ENCODE results near the gene RABGEF1.
"Not testable (repeated sequence)": the region's sequence is repeated elsewhere in the genome, so short reads cannot be mapped to it uniquely, and the experiment has no call there.

The RABGEF1 gene

GRCh38 chr7:66736892-66737291 lies 3.6 kb upstream of the RABGEF1 start:
- no peak for DNase-seq

GRCh38 chr7:66737667-66738066 lies 2.9 kb upstream of the RABGEF1 start:
- no peak for DNase-seq

- peak; percentile 49 for DNase-seq
These were observed 1.1 kb upstream of the RABGEF1 start for GRCh38 chr7:66739477-66739876.

GRCh38 chr7:66739953-66740301 lies 606 bp upstream of the RABGEF1 start:
- DNase-seq, result no peak

- peak; percentile 55 for DNase-seq
These were observed 612 bp downstream of the RABGEF1 start for GRCh38 chr7:66740980-66741709.

GRCh38 chr7:66741710-66742049 lies 1.1 kb downstream of the RABGEF1 start:
- DNase-seq, result no peak

- not testable (repeated sequence) for DNase-seq
These were observed 1.8 kb downstream of the RABGEF1 start for GRCh38 chr7:66742298-66742697.

- DNase-seq, result no peak
These were observed 3.4 kb downstream of the RABGEF1 start for GRCh38 chr7:66743920-66744319.

GRCh38 chr7:66747385-66747784 lies 6.9 kb downstream of the RABGEF1 start:
- no peak for DNase-seq

GRCh38 chr7:66747881-66748511 lies 7.5 kb downstream of the RABGEF1 start:
- DNase-seq, result no peak

GRCh38 chr7:66748791-66749190 lies 8.3 kb downstream of the RABGEF1 start:
- no peak for DNase-seq

GRCh38 chr7:66751945-66752344 lies 11.4 kb downstream of the RABGEF1 start:
- DNase-seq, result no peak

GRCh38 chr7:66754541-66754940 lies 14.0 kb downstream of the RABGEF1 start:
- no peak for DNase-seq

- DNase-seq, result not testable (repeated sequence)
These were observed 14.5 kb downstream of the RABGEF1 start for GRCh38 chr7:66755059-66755458.

GRCh38 chr7:66756227-66756626 lies 15.7 kb downstream of the RABGEF1 start:
- DNase-seq, result not testable (repeated sequence)

GRCh38 chr7:66756889-66757288 lies 16.4 kb downstream of the RABGEF1 start:
- no peak for DNase-seq

- DNase-seq, result no peak
These were observed 17.4 kb downstream of the RABGEF1 start for GRCh38 chr7:66757939-66758338.

GRCh38 chr7:66758950-66759628 lies 18.6 kb downstream of the RABGEF1 start:
- DNase-seq, result peak; percentile 99

GRCh38 chr7:66763183-66763582 lies 22.6 kb downstream of the RABGEF1 start:
- not testable (repeated sequence) for DNase-seq

- peak; percentile 51 for DNase-seq
These were observed 23.3 kb downstream of the RABGEF1 start for GRCh38 chr7:66763633-66764355.

- not testable (repeated sequence) for DNase-seq
These were observed 24.4 kb downstream of the RABGEF1 start for GRCh38 chr7:66764905-66765304.

- not testable (repeated sequence) for DNase-seq
These were observed 24.9 kb downstream of the RABGEF1 start for GRCh38 chr7:66765322-66766025.

GRCh38 chr7:66766041-66766440 lies 25.5 kb downstream of the RABGEF1 start:
- DNase-seq, result no peak
